GM19438 (cell line): ENCODE measurements around the gene LGALSL.
"Not testable (repeated sequence)": the region's sequence is repeated elsewhere in the genome, so short reads cannot be mapped to it uniquely, and the experiment has no call there.

Experiments used
- ATAC-seq: cut with Tn5 transposase; IDR thresholded peaks from one replicate; pipeline ENCODE4 v1.9.1; 2021; ENCODE audit warnings: low read depth; ENCODE audit not compliant: unreplicated experiment

Gene LGALSL

GRCh38 chr2:64442277-64442676 is 11.7 kb upstream of the LGALSL start:
- ATAC-seq: no peak

- ATAC-seq: no peak
Observed at GRCh38 chr2:64442801-64443429, 11.0 kb upstream of the LGALSL start.

GRCh38 chr2:64445970-64446369 is 8.0 kb upstream of the LGALSL start:
- not testable (repeated sequence) for ATAC-seq

- no peak for ATAC-seq
Observed at GRCh38 chr2:64447317-64448040, 6.5 kb upstream of the LGALSL start.

GRCh38 chr2:64448041-64448426 is 5.9 kb upstream of the LGALSL start:
- no peak for ATAC-seq

GRCh38 chr2:64451051-64451450 is 2.9 kb upstream of the LGALSL start:
- no peak for ATAC-seq

GRCh38 chr2:64454386-64455332 is 697 bp downstream of the LGALSL start:
- ATAC-seq: peak; percentile 50

- no peak for ATAC-seq
Observed at GRCh38 chr2:64455545-64455944, 1.6 kb downstream of the LGALSL start.

- ATAC-seq: no peak
Observed at GRCh38 chr2:64456293-64456692, 2.3 kb downstream of the LGALSL start.

GRCh38 chr2:64457524-64457923 is 3.6 kb downstream of the LGALSL start:
- ATAC-seq: no peak

- ATAC-seq: no peak
Observed at GRCh38 chr2:64459575-64459974, 5.6 kb downstream of the LGALSL start.

GRCh38 chr2:64460330-64460729 is 6.4 kb downstream of the LGALSL start:
- no peak for ATAC-seq

- no peak for ATAC-seq
Observed at GRCh38 chr2:64461271-64462058, 7.5 kb downstream of the LGALSL start.

- no peak for ATAC-seq
Observed at GRCh38 chr2:64462171-64462570, 8.2 kb downstream of the LGALSL start.

GRCh38 chr2:64462940-64463700 is 9.2 kb downstream of the LGALSL start:
- no peak for ATAC-seq

GRCh38 chr2:64463781-64464180 is 9.8 kb downstream of the LGALSL start:
- no peak for ATAC-seq

- ATAC-seq: no peak
Observed at GRCh38 chr2:64466478-64467085, 12.6 kb downstream of the LGALSL start.

GRCh38 chr2:64467096-64467843 is 13.3 kb downstream of the LGALSL start:
- ATAC-seq: no peak

- no peak for ATAC-seq
Observed at GRCh38 chr2:64469261-64469660, 15.3 kb downstream of the LGALSL start.
